HG03520 (cell line): ENCODE data around the gene CELSR3.
A peak's percentile ranks its signal among the peaks of the same experiment; 100 is the strongest.

Experiments
- ATAC-seq: cut with Tn5 transposase; IDR thresholded peaks from one replicate; pipeline ENCODE4 v1.9.1; 2021; ENCODE audit warnings: mild to moderate bottlenecking, moderate library complexity; ENCODE audit not compliant: unreplicated experiment

Gene CELSR3

DNA sequence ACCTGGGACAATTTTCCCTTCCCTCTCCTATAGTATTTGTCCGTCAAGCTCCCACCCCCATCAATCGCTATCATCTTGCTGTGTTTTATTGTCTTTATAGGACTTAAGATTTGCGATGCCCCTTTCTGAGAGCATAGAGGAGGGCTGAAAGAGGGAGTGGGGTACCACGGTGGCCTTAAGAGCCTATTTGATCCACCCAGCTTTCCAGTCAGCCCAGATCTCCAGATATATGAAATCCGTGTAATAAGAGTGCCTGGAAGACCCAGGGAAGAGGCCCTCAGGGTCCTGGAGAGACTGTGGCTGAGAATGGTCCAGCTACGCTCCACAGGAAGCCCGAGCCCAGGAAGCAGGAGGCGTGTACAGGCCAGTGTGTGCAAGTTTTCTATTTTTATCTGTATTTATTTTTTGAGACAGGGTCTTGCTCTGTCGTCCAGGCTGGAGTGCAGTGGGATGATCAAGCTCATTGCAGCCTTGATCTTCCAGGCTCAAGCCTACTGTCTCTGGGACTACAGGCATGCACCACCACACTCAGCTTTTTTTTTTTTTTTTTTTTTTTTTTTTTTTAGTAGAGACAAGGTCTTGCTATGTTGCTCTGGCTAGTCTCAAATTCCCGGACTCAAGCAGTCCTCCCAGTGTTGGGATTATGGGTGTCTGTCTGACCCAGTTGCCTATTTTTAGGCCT, 24.0 kb upstream of the CELSR3 start:
- no peak for ATAC-seq

DNA sequence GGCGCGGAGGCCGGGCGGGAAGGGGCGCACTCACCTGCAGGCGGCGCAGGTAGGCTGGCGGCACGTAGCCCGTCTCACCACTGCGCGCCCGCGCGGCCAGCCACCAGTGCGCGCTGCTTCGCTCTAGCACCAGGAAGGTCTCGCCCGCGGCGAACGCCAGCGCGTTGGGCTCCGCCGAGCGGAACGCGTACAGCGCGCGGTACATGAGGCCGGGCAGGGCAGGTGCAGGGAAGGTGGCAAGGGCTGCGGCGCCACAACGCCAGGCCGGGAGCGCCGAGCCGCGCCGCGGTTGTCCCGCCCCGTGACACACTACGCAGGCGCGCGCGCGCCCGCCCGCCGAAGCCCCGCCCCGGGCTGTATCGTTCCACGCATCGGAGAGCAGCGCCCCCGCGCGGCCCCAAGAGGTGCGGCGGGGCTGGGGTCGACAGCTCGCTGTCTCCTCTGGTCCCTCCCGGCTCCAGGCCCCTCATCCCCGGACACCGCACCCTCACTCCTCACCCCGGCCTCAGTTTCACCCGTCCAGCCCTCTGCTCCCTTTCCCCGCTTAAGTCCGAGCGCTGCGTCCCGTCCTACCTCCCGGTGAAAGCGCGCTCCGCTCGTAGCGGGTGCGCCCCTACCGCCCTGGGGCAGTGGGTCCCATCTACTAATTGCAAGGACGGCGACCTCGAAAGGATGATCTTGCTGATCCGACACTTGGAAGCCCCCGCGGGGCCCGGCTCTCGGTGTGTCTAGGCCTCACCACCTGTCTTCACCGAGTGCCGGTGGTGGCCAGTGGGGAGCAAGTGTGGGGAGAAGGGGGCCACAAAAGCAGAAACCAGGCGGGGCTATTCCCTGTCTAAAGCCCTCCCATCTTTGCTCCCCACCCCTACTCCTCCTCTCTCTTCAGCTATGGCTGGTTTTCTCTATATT, 23.2 kb upstream of the CELSR3 start, which contains the start of gene NCKIPSD:
TSS of gene NCKIPSD (minus strand) at position 313 of the 909 bp plus-strand sequence. CDS start at position 205, 108 bp downstream.
- peak; percentile 74 for ATAC-seq

DNA sequence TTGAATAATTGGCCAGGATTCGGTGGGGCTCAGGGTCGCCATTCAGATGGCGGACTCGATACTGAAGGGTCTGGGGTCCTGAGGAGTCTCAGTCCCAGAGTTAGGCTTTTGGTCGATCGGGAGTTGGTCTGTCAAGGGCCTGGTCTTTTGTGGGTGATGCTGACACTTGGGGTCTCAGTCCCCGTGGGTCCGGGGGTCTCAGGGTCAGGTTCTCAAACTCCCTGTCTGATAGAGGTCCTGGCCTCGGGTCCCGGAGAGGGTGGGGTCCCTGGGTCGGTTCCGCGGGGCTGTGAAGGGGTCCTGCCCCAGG, 22.6 kb upstream of the CELSR3 start:
- ATAC-seq: no peak

DNA sequence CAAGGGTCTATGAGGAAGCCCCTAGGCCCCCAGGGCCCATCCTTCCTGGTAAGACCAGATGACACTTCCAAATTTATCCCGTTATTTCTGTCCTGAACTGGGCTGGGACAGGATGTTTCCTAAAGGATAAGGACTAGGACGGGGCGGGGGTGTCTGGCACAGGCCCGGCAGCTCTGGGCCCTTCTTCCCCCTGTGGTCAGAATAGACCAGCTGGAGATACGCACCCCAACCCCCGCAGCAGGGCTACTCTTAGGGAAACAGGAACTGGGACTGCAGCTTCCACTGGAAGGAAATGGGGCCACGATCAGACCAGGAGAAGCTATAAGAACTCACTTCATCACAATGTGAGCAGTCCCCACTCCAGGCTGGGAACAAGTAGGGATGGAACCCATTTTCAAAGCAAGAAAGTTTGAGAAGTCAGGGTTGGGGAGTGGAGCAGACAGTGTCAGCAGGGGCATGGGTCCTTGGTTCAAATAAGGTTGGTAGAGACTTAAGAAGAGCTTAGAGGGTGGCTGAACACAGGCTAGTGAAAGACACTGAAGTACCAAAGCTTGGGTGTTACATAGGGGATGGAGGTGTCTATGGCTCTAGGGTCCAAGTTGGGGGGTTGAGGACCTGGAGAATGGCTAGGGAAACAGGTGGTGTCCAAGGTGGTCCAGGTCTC, 21.9 kb upstream of the CELSR3 start:
- ATAC-seq: no peak

DNA sequence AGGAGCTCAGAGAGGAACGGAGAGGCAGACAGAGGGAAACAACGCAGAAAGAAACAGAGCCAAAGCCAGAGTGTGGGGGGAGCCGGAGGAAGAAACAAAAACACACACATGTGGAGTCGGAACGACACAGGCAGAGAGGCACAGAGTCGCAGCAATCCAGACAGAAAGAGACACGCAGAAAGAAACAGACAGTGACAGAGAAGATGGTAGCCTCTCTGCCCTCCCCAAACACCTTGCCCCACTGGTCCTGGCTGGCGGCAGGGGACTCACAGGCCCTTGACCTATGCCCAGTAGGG, 21.3 kb upstream of the CELSR3 start:
- no peak for ATAC-seq

DNA sequence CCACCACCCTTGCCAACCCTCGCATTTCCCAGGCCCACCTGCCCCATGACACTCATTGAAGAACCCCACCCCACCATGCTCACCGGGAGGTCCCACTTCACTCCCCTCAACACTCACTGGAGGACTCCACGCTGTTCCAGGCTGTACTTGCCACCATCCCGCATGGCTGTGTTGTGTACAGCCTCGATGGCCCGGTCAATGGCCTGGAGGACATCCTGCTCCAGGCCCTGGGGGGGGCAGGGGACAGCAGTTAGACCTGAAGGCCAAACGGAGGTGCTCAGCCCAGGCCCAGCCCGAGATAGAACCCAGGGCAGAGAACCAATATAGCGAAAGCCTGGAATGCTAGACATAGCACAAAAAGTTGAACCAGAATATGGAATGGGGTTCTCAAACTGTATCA, 20.1 kb upstream of the CELSR3 start:
- ATAC-seq: no peak

DNA sequence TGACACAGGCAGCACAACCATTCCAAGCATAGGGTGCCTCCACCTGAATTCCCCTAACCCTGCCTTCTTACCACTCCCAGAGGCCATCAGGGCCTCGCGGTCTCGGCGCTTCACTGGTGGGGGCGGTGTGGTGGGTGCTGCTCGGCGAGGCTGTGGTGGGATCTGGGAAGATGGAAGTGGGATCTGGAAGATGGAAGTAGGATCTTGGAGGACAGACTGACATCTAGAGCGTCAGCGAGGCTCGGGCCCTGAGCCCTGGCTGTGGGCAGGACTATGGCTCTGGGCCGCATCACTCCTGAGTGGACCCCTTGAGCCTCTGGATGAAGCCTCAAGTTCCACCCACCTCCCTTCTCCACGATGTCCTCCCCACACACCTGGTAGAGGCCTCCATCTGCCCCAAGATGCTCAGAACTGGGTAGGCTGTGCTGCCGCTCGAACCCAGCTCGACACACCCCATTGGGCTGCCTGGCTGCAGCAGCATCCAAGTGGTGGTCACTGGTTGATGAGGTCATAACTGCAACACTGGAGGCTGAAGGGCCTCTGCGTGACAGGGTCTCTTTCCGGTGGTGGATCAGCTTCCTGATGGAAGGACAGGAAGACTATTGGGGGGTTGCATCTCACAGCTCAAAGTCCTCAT, 19.4 kb upstream of the CELSR3 start:
- no peak for ATAC-seq

DNA sequence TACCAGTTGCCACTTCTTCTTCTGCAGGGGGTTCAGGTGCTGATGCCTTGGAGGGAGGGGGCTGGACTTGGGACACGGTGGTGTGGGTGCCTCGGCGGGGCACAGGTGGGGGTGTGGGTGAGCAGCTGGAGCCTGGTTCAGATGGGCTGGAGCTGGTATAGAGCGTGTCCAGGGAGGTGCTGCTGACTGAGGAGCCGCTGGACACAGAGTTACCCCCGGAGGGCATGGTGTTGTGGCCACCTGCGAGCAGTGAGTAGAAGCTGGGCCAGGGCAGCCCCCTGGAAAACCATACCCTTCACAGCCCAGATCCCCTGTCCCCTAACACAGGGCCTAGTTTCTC, 18.8 kb upstream of the CELSR3 start:
- ATAC-seq: no peak

DNA sequence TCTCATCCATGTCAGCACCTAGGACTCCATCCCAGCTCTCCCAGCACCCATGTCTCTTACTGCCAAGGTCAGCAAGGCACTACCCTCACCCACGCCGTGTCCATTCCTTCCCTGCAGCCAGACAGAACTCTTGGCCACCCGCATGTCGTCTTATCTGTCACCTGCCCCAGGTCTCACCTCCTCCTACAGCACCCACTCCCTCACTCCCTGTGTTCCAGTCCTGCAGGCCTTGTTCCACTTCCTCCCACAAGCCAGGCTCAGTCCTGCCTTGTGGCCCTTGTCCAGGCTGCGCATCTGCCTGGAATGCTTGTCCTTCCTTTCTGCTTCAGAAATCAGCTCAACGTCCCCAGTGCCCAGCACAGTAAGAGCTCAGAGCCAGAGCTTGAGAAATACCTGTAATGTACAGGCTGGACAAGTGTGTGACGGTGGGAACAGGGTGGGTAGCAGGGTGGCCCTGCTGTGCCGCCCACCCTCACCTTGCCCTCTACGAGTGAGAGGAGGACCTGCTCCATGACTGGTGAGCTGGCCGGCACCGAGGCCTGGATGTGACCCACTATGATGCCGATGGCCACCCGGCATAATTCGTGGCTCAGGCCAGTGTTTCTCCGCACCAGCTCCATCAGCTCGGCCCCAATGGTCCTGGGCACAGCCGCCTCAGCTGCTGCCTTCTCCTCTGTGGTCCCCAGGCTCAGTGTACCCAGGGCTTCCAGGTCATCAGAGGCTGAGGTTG, 18.3 kb upstream of the CELSR3 start:
- ATAC-seq: no peak

DNA sequence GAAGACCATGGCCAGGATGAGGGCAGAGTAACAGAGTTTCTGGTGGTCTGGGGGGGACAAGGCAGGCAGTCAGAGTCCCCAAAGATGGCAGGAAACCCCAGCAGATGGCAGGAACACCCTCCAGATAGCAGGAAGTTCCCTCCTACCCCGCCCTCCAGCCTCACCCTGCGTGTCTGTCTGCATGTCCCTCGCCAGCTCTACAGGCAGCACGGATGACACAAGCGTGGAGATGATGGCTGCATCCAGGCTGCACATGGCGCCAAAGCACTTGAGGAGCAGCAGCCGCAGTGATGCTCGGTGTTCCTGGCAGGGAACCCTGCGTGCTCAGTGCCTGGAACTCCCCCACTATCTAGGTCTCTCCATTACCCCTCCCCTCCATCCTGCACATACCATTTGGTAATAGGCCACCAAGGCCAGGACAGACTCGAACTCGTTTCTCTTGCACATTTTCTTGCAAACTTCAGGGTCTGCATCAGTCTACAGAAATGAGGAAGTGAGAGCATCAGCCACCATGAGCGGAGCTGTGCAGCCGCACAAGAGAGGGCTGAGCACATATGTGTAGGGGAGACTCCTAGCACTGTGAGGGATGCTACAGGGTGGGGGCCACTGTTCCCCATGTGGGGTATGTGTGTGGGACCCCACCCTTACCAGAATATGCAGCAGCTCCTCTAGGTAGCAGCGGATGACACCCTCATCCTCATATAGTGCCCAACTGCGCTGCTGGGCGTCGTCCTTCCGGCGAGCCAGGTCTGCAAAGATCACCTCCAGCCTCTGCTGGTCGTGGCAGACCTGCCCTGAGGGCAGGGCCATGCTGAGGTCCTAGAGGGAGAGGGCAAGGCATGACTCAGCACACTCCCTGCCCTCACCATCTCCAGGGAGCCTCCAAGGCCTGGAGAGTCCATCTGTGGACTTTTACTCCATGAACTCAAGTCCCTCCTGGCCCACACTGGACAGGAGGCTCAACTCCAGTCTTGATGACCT, 17.0 kb upstream of the CELSR3 start:
- no peak for ATAC-seq

DNA sequence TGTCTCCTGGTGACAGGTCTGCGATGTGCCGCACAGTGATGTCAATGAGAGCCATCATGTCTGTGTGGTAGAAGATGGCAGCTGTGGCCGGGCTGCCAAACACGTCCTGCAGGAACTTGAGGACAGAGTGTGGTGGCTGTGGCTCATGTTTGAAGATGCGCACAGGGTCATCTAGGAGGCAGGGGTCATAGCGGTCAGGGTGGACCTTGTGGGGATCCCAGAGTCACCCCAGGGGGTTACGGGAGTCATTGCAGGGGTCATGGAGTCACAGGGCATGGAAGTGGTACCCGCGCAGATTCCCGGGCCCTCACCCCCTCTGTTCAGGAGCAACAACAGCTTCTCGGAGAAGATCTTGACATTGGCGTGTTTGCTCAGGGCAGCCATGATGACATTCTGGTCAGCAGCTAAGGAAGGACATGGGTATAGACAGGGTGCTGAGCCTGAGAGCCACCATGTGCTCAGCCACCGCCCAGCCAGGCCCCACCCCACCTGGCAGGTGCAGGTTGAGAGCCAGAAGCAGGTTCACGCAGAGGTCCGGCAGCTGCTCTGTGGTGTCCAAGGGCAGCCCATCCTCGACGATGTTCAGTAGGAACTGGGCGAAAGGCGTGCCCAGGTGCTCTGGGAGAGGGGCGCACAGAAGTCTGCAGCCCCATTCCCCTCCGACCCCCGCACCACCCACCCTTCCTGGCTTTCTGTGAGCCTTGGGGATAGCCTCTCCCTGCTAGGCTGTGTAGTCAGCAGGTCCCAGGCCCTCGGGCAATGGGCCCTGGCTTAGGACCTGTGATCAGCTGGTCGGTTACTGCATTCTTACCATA, 16.1 kb upstream of the CELSR3 start:
- no peak for ATAC-seq

DNA sequence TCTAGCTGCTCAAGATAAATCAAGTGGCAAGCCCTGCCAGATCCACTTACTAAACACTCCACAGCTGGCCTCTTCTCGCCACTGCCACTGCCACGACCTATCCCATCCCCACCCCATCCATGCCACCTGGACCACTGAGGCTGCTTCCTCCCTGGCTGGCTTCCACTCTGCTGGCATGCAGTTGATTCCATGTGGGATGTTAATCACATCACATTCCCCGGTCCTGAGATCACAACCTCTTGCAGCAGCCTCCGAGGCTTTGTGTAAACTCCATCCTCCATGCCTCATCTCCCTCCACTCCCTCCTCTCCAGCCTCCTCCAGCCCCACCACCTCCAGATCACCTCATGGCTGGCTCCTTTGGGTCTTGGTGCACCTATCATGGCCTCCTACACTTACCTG, 15.4 kb upstream of the CELSR3 start:
- ATAC-seq: no peak

DNA sequence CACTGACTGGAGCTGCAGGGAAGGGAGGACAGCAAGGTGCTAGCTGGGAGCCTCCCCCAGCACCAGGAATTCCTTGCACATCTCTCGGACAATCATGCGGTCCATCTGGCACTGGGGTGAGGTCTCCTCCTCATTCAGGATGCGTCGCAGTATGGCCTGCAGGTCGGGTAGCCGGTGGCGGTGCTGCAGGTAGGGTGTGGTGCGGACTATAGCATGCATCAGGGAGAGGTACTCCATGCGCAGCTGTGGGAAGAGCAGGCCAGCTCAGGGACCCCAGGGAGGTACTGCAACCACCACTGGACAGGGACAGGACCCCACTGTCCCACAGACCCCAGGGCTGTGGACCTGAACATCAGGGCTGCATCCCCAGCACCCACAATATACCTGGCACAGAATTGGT, 11.8 kb upstream of the CELSR3 start:
- no peak for ATAC-seq

DNA sequence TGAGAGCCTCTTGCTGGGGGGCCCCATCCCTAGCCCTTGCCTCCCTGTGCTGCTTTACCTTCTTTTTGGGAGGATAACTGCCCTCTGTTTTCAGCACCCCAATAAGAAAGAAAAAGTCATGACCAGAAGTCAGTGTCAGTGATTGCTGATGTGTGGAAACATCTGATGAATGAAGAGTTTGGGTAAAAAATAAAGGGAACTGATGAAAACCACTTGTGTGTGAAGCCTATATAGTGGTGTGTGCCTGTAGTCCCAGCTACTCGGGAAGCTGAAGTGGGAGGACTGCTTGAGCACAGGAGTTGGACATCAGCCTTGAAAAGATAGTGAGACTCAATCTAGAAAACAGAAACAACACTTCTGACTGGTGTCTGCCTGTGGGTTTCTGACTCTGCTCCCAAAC, 9.8 kb upstream of the CELSR3 start:
- no peak for ATAC-seq

DNA sequence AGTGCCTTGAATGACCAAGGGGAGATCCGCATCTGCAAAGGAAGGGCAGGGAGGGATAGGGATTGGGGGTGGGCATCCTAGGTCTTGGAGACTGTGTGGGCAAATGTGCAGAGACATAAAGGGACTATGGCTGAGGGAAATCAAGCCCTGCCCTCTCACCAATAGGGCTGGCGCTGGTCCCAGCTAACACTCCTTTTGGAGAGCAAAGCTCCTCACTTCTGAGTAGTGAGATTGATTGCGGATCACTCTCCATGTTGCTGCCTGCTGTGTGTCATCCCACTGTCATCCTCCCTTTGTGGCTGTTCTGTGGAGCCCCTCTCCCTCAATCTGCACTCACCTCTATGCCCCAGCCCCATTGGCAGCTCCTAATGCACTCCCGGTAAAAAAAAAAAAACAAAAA, 2.2 kb upstream of the CELSR3 start:
- ATAC-seq: no peak

DNA sequence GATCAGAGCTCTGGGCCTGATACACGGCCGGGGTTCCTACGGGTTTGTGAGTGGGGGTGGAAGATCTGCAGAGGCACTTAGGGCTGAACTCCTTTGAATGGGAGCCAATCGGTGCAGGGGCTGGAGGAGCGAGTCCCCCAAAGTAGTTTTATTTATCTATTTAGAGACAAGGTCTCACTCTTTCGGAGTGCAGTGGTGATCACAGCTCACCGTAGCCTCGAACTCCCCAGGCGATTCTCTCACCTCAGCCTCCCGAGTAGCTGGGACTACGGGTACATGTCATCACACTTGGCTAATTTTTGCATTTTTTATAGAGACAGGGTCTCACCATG, 1.6 kb upstream of the CELSR3 start:
- no peak for ATAC-seq

DNA sequence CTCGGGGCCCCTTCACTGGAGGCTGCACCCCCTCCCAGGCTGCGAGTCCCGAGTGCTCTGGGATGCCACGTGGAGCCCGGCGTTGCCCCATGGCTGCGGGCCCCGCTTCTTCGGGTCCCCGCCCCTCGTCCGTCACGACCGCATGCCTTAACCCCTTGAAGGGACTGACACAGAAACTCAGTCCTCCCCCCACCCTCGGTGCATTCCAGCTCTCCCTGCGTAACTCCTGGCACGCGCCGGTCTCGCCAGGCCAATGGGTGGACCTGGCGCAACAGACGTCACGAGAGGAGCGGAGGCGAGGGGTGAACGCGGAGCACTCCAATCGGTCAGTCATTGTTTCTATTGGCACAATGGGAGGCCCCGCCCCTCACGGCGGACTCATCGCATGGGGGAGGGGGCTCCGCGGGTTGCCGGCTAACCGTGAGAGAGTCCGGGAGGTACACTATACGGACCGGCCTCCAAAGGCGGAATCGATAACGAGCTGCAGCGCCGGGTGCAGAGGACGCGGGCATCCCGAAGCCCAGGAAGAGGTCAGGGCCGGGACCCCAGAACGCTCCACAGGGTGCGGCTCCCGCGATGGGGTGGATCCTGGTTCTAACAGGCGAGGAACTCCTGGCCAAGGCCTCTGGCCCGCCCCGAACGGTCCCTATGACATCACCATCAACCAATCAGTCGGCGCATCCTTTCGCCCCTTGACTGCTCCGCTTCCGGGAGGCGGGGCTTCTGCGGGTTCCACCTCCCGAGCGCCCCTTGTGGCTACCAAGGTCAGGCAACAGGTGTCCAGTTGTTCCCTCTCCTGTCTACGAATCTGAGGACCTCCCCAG, 1.0 kb upstream of the CELSR3 start:
- peak; percentile 79 for ATAC-seq

DNA sequence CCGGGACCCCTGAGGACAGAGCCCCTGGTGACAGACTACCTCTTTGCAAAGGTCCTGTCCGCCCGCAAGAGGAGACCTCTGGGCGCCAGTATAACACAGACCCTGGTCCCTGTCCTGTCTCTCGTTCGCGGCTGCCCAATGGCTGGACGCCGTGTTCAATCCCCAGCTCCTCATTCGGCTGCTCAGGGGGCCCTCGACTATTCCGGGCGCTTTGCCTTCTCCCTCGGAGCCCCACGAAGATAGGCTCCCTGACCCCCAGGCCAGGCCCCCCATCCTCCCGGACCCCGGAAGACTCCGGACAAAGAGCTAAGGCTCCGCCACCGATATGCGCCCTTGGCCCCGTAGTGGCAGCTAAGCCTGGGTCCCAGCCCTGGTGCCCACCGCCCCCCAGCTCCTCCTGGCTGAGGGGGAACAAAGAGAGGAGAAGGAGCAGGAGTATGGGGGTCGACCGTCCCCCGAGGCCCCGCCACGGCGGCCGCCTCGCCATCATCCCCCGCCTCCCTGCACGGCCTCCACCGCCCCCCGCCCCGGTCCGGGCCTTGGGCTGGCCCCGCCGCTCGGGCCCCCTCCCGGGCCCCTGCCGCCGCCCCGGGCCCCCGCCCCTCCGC, 437 bp downstream of the CELSR3 start:
- ATAC-seq: no peak
